Measurements from ENCODE around the gene MACROD2. TPM values are rescaled to one million over a fixed set of nuclear protein-coding genes. Genes with fewer than 3 reads are reported as not detected.

MACROD2 gene
- polyA plus RNA-seq, 1 donor (not counting 4 experiments of a cell fraction or from before 2014, with no cell fraction given) = 0.71 TPM

DNA sequence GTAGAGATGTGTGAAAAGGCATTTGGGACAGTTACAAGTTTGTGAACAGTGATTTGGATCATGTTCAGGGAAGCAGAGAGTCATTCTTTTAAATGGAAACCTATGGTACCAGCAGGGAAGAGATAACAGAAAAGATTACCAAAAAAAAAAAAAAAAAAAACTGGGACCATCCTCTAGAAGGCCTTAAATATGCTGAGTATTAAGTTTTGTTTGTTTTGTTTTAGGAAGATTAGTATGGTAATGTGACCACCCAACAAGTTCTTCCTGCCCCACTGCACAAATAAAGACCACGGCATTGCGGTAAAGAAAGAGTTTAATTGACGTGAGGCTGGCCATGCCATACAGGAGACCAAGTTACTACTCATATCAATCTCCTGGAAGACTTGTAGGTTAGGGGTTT lies 1631.8 kb downstream of the MACROD2 start:
- no peak overlapping the region for H3K4me3 ChIP-seq (ENCODE audit: control insufficient read depth in 2 of 3, extremely low read depth in 1 of 3, insufficient read depth in 2 of 3, low read depth in 1 of 3, low read length in 3 of 3)
- H3K9me3 ChIP-seq (ENCODE audit: control insufficient read depth, low read depth, low read length) = no peaks in the 10 kb centered on the region
- no peaks in the 10 kb centered on the region for H4K20me1 ChIP-seq (ENCODE audit: control insufficient read depth, extremely low read depth, insufficient read depth, low read length)
- DNase-seq (ENCODE audit: low read depth, low spot score) = no peak
- H2AFZ ChIP-seq (ENCODE audit: control insufficient read depth, low read length) = no peak overlapping the region
- H3K27ac ChIP-seq (ENCODE audit: control insufficient read depth, insufficient read depth, low read length) = no peak overlapping the region
- dilution Hi-C loops (cut with MboI; ENCODE audit: extremely low pct_ligation_motif_present, low sequenced_read_pairs) = no loop called here
- H3K79me2 ChIP-seq (ENCODE audit: control insufficient read depth, insufficient read depth, low read length) = no peaks in the 10 kb centered on the region
- TF ChIP-seq EZH2 (IDR thresholded peaks at IDR 0.05; ENCODE audit: low read length) (no peak), CTCF (optimal IDR thresholded peaks at IDR 0.05 in 1 of 3, IDR thresholded peaks at IDR 0.05 in 1 of 3, conservative IDR thresholded peaks at IDR 0.05 in 1 of 3; ENCODE audit: extremely low read depth in 1 of 3, insufficient read depth in 2 of 3, low read length in 3 of 3) (no peak)
- no peaks in the 10 kb centered on the region for H3K36me3 ChIP-seq (ENCODE audit: control insufficient read depth in 2 of 2, extremely low read depth in 1 of 2, insufficient read depth in 2 of 2, low read length in 2 of 2)
- H3K4me2 ChIP-seq (ENCODE audit: control insufficient read depth, extremely low read depth, insufficient read depth, low read depth, low read length) = no peak overlapping the region
- H3K27me3 ChIP-seq (ENCODE audit: control insufficient read depth, extremely low read depth, insufficient read depth, low read length) = no peaks in the 10 kb centered on the region
- H3K4me1 ChIP-seq (ENCODE audit: control insufficient read depth, extremely low read depth, insufficient read depth, low read length) = no peaks in the 10 kb centered on the region
- H3K9me1 ChIP-seq (ENCODE audit: control insufficient read depth, extremely low read depth, insufficient read depth, low read length) = no peaks in the 10 kb centered on the region
- H3K9ac ChIP-seq (ENCODE audit: control insufficient read depth, extremely low read depth, insufficient read depth, low read length) = no peak overlapping the region
- FAIRE-seq = no peak

- no peaks in the 10 kb centered on the region for H3K79me2 ChIP-seq (ENCODE audit: control insufficient read depth, insufficient read depth, low read length)
- FAIRE-seq = no peak
Measured at GRCh38 chr20:15627501-15627903, 1632.2 kb downstream of the MACROD2 start.

More at GRCh38 chr20:15627501-15627903, 1632.2 kb downstream of the MACROD2 start:
- no peak for TF ChIP-seq CTCF (optimal IDR thresholded peaks at IDR 0.05 in 1 of 3, IDR thresholded peaks at IDR 0.05 in 1 of 3, conservative IDR thresholded peaks at IDR 0.05 in 1 of 3; ENCODE audit: extremely low read depth in 1 of 3, insufficient read depth in 2 of 3, low read length in 3 of 3)
- no peak for TF ChIP-seq EZH2 (IDR thresholded peaks at IDR 0.05; ENCODE audit: low read length)
- H3K4me3 ChIP-seq (ENCODE audit: control insufficient read depth in 2 of 3, extremely low read depth in 1 of 3, insufficient read depth in 2 of 3, low read depth in 1 of 3, low read length in 3 of 3) = no peak overlapping the region
- no peak overlapping the region for H2AFZ ChIP-seq (ENCODE audit: control insufficient read depth, low read length)
- no peaks in the 10 kb centered on the region for H4K20me1 ChIP-seq (ENCODE audit: control insufficient read depth, extremely low read depth, insufficient read depth, low read length)
- H3K27ac ChIP-seq (ENCODE audit: control insufficient read depth, insufficient read depth, low read length) = no peak overlapping the region
- DNase-seq (ENCODE audit: low read depth, low spot score) = no peak
- H3K9ac ChIP-seq (ENCODE audit: control insufficient read depth, extremely low read depth, insufficient read depth, low read length) = no peak overlapping the region
- H3K9me1 ChIP-seq (ENCODE audit: control insufficient read depth, extremely low read depth, insufficient read depth, low read length) = no peaks in the 10 kb centered on the region
- no peaks in the 10 kb centered on the region for H3K36me3 ChIP-seq (ENCODE audit: control insufficient read depth in 2 of 2, extremely low read depth in 1 of 2, insufficient read depth in 2 of 2, low read length in 2 of 2)
- H3K4me1 ChIP-seq (ENCODE audit: control insufficient read depth, extremely low read depth, insufficient read depth, low read length) = no peaks in the 10 kb centered on the region
- H3K27me3 ChIP-seq (ENCODE audit: control insufficient read depth, extremely low read depth, insufficient read depth, low read length) = no peaks in the 10 kb centered on the region
- no peak overlapping the region for H3K4me2 ChIP-seq (ENCODE audit: control insufficient read depth, extremely low read depth, insufficient read depth, low read depth, low read length)
- no peaks in the 10 kb centered on the region for H3K9me3 ChIP-seq (ENCODE audit: control insufficient read depth, low read depth, low read length)
- dilution Hi-C loops (cut with MboI; ENCODE audit: extremely low pct_ligation_motif_present, low sequenced_read_pairs) = no loop called here
